GM04504 (cell line): ENCODE data around the gene NUP54.

Source experiments
- DNase-seq: peaks from one replicate; pipeline ENCODE4 v3.0.0-alpha.2; 2012; ENCODE audit warnings: low read depth

NUP54 gene

DNA sequence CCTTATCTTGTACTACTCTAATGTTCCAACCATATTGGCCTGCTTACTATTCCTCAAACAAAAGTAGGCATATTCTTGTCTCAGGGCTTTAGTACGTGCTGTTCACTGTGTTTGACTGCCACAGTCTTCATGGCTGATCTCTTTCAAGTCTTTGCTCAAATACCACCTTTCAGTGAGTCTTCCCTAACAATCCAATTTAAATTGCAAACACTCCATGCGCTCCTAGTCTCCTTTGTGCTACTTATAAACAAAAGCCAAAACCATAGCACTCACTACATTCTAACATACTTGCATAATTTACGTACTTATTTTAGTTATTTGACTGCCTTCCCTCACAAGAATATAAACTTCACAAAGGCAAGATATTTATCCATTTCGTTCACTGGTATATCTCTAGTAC lies 75.4 kb downstream of the NUP54 start:
- no peak for DNase-seq

DNA sequence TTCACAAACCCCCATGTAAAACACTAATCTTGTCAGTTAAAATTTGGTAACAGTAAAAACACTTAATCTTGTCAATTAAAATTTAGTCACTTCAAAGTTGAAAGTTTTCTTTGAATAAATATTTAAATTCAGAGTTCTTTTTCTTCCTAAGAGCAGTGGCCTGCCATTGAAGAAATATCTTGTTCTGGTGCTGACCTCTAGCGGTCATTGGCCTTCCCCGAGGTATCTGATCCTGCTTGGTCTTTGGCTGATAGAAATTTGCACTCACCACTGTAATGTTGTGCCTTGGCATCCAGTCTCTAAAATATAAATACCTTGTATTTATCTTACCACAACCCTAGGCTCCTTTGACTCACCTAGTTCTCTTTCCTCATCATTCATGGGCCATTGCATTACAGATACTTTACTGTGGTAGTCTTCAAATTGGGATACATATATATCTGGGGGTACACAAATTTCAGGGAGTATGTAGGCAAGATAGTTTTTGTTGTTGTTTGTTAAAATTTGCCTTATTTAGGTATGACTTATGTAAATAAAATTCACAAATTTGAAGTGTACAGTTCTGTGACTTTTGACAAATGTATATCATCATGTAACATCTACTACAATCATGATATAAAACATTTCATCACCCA lies 80.4 kb downstream of the NUP54 start:
- DNase-seq: peak; percentile 38

DNA sequence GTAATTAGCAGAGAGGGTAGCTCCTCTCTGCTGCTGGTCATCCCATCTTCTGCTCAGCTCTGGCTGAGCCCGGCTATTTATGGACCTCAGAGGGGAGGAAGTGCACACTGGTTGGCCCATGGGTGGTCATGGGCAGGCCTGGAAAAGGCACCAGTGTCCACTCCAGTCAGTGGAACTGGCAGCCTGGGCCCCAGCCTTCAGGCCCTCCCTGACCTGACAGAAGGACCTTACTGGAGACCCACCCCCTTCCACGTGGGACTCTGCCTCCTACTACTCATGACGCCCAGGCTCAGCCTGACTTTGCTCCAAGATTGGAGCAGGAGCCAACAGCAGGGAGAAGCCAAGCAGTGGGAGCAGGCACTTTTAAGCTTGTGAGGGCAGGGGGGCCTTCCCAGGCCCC lies 81.7 kb downstream of the NUP54 start:
- no peak for DNase-seq
